Loucy (cell line): ENCODE data around the gene ENTREP3.

ENCODE experiments used
- H2AFZ ChIP-seq: fragments of 200-600 bp; sonication (generic); 2 replicates; pipeline ENCODE4 v1.6.0; 2016; ENCODE audit warnings: antibody characterized with exemption, mild to moderate bottlenecking, low read length, moderate library complexity
- H3F3A ChIP-seq: fragments of 200-600 bp; 2 replicates; pipeline ENCODE4 v1.6.0; 2016; ENCODE audit warnings: antibody characterized with exemption, low read depth, mild to moderate bottlenecking
- H3K27me3 ChIP-seq: fragments of 200-600 bp; sonication (generic); 2 replicates; pipeline ENCODE4 v1.6.1; 2014; ENCODE audit warnings: low read length, mild to moderate bottlenecking; ENCODE audit not compliant: insufficient read depth, poor library complexity, severe bottlenecking
- H3K36me3 ChIP-seq: fragments of 200-600 bp; sonication (generic); 2 replicates; pipeline ENCODE4 v1.6.1; 2016; ENCODE audit warnings: low read length; ENCODE audit not compliant: insufficient read depth
- H3K4me1 ChIP-seq: fragments of 200-600 bp; sonication (generic); 2 replicates; pipeline ENCODE4 v1.5.1; 2014; ENCODE audit warnings: low read length, mild to moderate bottlenecking; ENCODE audit not compliant: insufficient read depth, poor library complexity, severe bottlenecking
- H3K4me2 ChIP-seq: fragments of 200-600 bp; sonication (generic); 2 replicates; pipeline ENCODE4 v1.6.0; 2014; ENCODE audit warnings: antibody characterized with exemption, low read length, low read depth, mild to moderate bottlenecking; ENCODE audit not compliant: poor library complexity, severe bottlenecking
- H3K4me3 ChIP-seq: fragments of 200-600 bp; sonication (generic); 2 replicates; pipeline ENCODE4 v1.5.1; 2014; ENCODE audit warnings: low read length, mild to moderate bottlenecking, mixed read lengths; ENCODE audit not compliant: poor library complexity, severe bottlenecking
- H3K79me2 ChIP-seq: fragments of 200-600 bp; sonication (generic); 2 replicates; pipeline ENCODE4 v1.6.1; 2014; ENCODE audit warnings: low read length; ENCODE audit not compliant: insufficient read depth
- H3K9ac ChIP-seq: fragments of 200-600 bp; sonication (generic); 2 replicates; pipeline ENCODE4 v1.6.0; 2014; ENCODE audit warnings: mild to moderate bottlenecking, low read depth, low read length, moderate library complexity; ENCODE audit not compliant: poor library complexity, severe bottlenecking
- H3K9me2 ChIP-seq: fragments of 200-600 bp; sonication (generic); replicated peaks from 2 replicates; pipeline ENCODE4 v1.6.1; 2016; ENCODE audit warnings: low read depth, low read length, mixed read lengths
- H3K9me3 ChIP-seq: fragments of 200-600 bp; sonication (generic); 2 replicates; pipeline ENCODE4 v1.6.1; 2014; ENCODE audit warnings: mild to moderate bottlenecking, antibody characterized with exemption, low read length, low read depth; ENCODE audit not compliant: insufficient read depth
- H4K20me1 ChIP-seq: fragments of 200-600 bp; sonication (generic); 2 replicates; pipeline ENCODE4 v1.6.0; 2014; ENCODE audit warnings: antibody characterized with exemption, low read length, mild to moderate bottlenecking; ENCODE audit not compliant: insufficient read depth, poor library complexity, severe bottlenecking
- CTCF ChIP-seq: fragments of 200-600 bp; sonication (generic); conservative IDR thresholded peaks from 2 replicates; pipeline ENCODE4 v1.5.1; 2014; ENCODE audit warnings: mild to moderate bottlenecking, antibody characterized with exemption, low read length
- EZH2phosphoT487 ChIP-seq: fragments of 200-600 bp; IDR thresholded peaks from 2 replicates; pipeline ENCODE4 v1.6.1; 2018; ENCODE audit warnings: antibody characterized with exemption, mild to moderate bottlenecking, moderate library complexity, borderline replicate concordance

Gene ENTREP3

GRCh38 chr1:155197901-155198546 lies 57.3 kb downstream of the ENTREP3 start:
- Histone ChIP-seq H2AFZ (no peak overlapping the region), H3K9ac (no peak overlapping the region), H3K4me2 (no peak overlapping the region), H3K79me2 (no peaks in the 10 kb centered on the region), H3K36me3 (no peaks in the 10 kb centered on the region), H4K20me1 (no peaks in the 10 kb centered on the region), H3K9me3 (no peaks in the 10 kb centered on the region), H3K4me1 (peaks cover 15% of the 10 kb centered on the region), H3F3A (no peaks in the 10 kb centered on the region), H3K9me2 (no peaks in the 10 kb centered on the region), H3K4me3 (no peak overlapping the region), H3K27me3 (no peaks in the 10 kb centered on the region)
- TF ChIP-seq EZH2phosphoT487 (no peak), CTCF (no peak)
